DND-41 (cell line): ENCODE measurements around the gene CC2D2B.

ENCODE experiments used
- ATAC-seq: fragments of 200-7000 bp; cut with Tn5 transposase; 3 replicates; pipeline ENCODE4 v1.9.1; 2021; ENCODE audit warnings: low read depth; ENCODE audit not compliant: insufficient read depth
- DNase-seq: peaks from one replicate; pipeline ENCODE4 v3.0.0-alpha.2; 2020
- H2AFZ ChIP-seq: 2 replicates; pipeline ENCODE4 v1.6.0; 2012; ENCODE audit warnings: low read depth, low read length
- H3K27ac ChIP-seq: 2 replicates; pipeline ENCODE4 v1.5.1; 2012; ENCODE audit warnings: low read length, inconsistent platforms
- H3K27me3 ChIP-seq: fragments of 200-600 bp; sonication (generic); 2 replicates; pipeline ENCODE4 v1.6.0; 2012; ENCODE audit warnings: low read length, mild to moderate bottlenecking, inconsistent platforms; ENCODE audit not compliant: insufficient read depth, poor library complexity
- H3K36me3 ChIP-seq: 2 replicates; pipeline ENCODE4 v1.5.1; 2012; ENCODE audit warnings: low read length, inconsistent platforms; ENCODE audit not compliant: insufficient read depth
- H3K4me1 ChIP-seq: 2 replicates; pipeline ENCODE4 v1.5.1; 2012; ENCODE audit warnings: mild to moderate bottlenecking, low read length; ENCODE audit not compliant: insufficient read depth
- H3K4me2 ChIP-seq: 2 replicates; pipeline ENCODE4 v1.6.0; 2012; ENCODE audit warnings: mild to moderate bottlenecking, moderate library complexity, low read length, inconsistent platforms; ENCODE audit not compliant: insufficient read depth
- H3K4me3 ChIP-seq, 2 experiments: fragments of 200-600 bp in 1 of 2; shearing (Covaris generic) in 1 of 2; 2 replicates each; pipeline ENCODE4 v1.5.1; 2012 to 2016; ENCODE audit warnings: inconsistent platforms in 2 of 2, low read length in 2 of 2, mild to moderate bottlenecking in 2 of 2, low read depth in 1 of 2, moderate library complexity in 1 of 2
- H3K79me2 ChIP-seq: 2 replicates; pipeline ENCODE4 v1.6.0; 2012; ENCODE audit warnings: low read length, inconsistent platforms; ENCODE audit not compliant: insufficient read depth
- H3K9ac ChIP-seq: 2 replicates; pipeline ENCODE4 v1.6.0; 2012; ENCODE audit warnings: low read depth, mild to moderate bottlenecking, inconsistent platforms, low read length, moderate library complexity
- H3K9me3 ChIP-seq: 2 replicates; pipeline ENCODE4 v1.5.1; 2012; ENCODE audit warnings: low read length, moderate library complexity, mild to moderate bottlenecking, inconsistent platforms; ENCODE audit not compliant: insufficient read depth, severe bottlenecking
- H4K20me1 ChIP-seq: 2 replicates; pipeline ENCODE4 v1.6.0; 2012; ENCODE audit warnings: low read length; ENCODE audit not compliant: insufficient read depth
- EZH2 ChIP-seq: IDR thresholded peaks from 3 replicates; pipeline ENCODE4 v1.6.1; 2012; ENCODE audit warnings: borderline replicate concordance, low read depth, mild to moderate bottlenecking, moderate library complexity, low read length, inconsistent platforms; ENCODE audit not compliant: severe bottlenecking
- TF ChIP-seq, protein P1 (sequence below): IDR thresholded peaks from 2 replicates; pipeline ENCODE4 v1.5.1; 2012; ENCODE audit warnings: borderline replicate concordance, low read length, moderate library complexity, mild to moderate bottlenecking; ENCODE audit not compliant: poor library complexity, severe bottlenecking; ENCODE audit errors: extremely low read depth

The CC2D2B gene

GRCh38 chr10:96053985-96054384 is 146.2 kb downstream of the CC2D2B start:
- H3K79me2 ChIP-seq = peaks cover 77% of the 10 kb centered on the region
- peaks cover 36% of the 10 kb centered on the region; the same call in 1 of the 2 replicates for H4K20me1 ChIP-seq
- H3K27ac ChIP-seq = no peak overlapping the region
- DNase-seq (no peak), ATAC-seq (no peak)
- TF ChIP-seq, protein P1, sequence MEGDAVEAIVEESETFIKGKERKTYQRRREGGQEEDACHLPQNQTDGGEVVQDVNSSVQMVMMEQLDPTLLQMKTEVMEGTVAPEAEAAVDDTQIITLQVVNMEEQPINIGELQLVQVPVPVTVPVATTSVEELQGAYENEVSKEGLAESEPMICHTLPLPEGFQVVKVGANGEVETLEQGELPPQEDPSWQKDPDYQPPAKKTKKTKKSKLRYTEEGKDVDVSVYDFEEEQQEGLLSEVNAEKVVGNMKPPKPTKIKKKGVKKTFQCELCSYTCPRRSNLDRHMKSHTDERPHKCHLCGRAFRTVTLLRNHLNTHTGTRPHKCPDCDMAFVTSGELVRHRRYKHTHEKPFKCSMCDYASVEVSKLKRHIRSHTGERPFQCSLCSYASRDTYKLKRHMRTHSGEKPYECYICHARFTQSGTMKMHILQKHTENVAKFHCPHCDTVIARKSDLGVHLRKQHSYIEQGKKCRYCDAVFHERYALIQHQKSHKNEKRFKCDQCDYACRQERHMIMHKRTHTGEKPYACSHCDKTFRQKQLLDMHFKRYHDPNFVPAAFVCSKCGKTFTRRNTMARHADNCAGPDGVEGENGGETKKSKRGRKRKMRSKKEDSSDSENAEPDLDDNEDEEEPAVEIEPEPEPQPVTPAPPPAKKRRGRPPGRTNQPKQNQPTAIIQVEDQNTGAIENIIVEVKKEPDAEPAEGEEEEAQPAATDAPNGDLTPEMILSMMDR = no peak
- TF ChIP-seq EZH2 = no peak
- no peaks in the 10 kb centered on the region for H3K9me3 ChIP-seq
- H3K4me3 ChIP-seq = no peak overlapping the region
- no peak overlapping the region for H2AFZ ChIP-seq
- no peak overlapping the region for H3K9ac ChIP-seq
- no peaks in the 10 kb centered on the region for H3K27me3 ChIP-seq
- H3K36me3 ChIP-seq = peaks cover 75% of the 10 kb centered on the region
- H3K4me1 ChIP-seq = peaks cover 5% of the 10 kb centered on the region; the same call in 1 of the 2 replicates
- H3K4me2 ChIP-seq = no peak overlapping the region

DNA sequence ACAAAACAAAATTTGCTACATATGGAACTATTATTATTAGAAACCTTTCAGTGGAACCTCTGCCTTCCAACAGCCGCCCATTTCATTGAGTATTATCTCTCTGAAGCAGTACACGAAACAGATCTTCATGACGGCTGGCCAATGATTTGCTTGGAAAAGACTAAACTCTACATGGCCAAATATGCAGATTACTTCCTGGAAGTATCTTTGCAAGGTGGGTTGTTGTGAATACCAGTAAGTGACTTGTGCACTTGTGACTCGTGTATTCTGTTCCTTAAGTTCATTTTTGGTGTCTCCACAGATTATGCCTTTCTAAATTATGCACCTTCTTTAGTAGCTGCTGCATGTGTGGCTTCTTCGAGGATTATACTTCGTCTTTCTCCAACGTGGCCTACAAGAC is 149.0 kb downstream of the CC2D2B start:
- Histone ChIP-seq H3K27me3 (no peaks in the 10 kb centered on the region), H3K27ac (no peak overlapping the region), H3K4me3 (no peak overlapping the region), H3K79me2 (peaks cover 49% of the 10 kb centered on the region), H3K4me2 (no peak overlapping the region), H3K9ac (no peak overlapping the region), H3K36me3 (peaks cover 79% of the 10 kb centered on the region), H3K9me3 (no peaks in the 10 kb centered on the region), H4K20me1 (peaks cover 20% of the 10 kb centered on the region; the same call in 1 of the 2 replicates), H2AFZ (no peak overlapping the region), H3K4me1 (no peaks in the 10 kb centered on the region)
- DNase-seq = no peak
- TF ChIP-seq, protein P1 = no peak
- no peak for TF ChIP-seq EZH2
- ATAC-seq = no peak

DNA sequence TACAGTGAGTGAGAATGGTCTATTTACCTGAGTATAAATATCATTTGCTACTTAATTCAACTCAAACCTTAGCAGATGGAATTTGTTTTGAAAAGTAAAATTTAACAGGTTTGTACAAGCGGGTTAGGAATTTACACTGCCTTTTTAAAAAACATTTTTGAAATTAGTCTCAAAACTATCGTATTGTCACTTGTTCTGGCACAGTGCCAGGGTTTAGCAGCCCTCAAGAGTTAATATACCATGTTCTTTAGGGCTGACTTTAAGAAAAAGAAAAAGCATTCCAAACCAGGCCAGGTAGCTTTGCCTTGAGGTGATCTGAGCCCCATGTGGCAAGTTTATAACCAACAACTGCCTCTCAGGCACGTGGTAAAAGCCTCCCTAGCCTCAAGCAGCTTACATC is 153.5 kb downstream of the CC2D2B start:
- Histone ChIP-seq H3K4me1 (no peaks in the 10 kb centered on the region), H3K36me3 (peaks cover 68% of the 10 kb centered on the region), H3K9me3 (no peaks in the 10 kb centered on the region), H3K9ac (no peak overlapping the region), H3K27ac (no peak overlapping the region), H2AFZ (no peak overlapping the region), H3K27me3 (no peaks in the 10 kb centered on the region), H3K4me2 (no peak overlapping the region), H3K79me2 (peaks cover 8% of the 10 kb centered on the region), H4K20me1 (peaks cover 7% of the 10 kb centered on the region; the same call in 1 of the 2 replicates), H3K4me3 (no peak overlapping the region)
- TF ChIP-seq EZH2 = no peak
- TF ChIP-seq, protein P1 = no peak
- no peak for DNase-seq
- ATAC-seq = no peak

- peaks cover 11% of the 10 kb centered on the region for H3K4me1 ChIP-seq
- H3K36me3 ChIP-seq = no peaks in the 10 kb centered on the region; the same call in 1 of the 2 replicates
- no peak overlapping the region for H3K27ac ChIP-seq
- DNase-seq (no peak), ATAC-seq (no peak)
- no peak overlapping the region for H3K9ac ChIP-seq
- no peak for TF ChIP-seq EZH2
- TF ChIP-seq, protein P1 = no peak
- H2AFZ ChIP-seq = no peak overlapping the region
- no peaks in the 10 kb centered on the region for H3K79me2 ChIP-seq
- no peaks in the 10 kb centered on the region for H3K27me3 ChIP-seq
- H3K4me3 ChIP-seq = no peak overlapping the region
- H4K20me1 ChIP-seq = no peaks in the 10 kb centered on the region
- H3K4me2 ChIP-seq = no peak overlapping the region
- H3K9me3 ChIP-seq = no peaks in the 10 kb centered on the region
Measured at GRCh38 chr10:96072674-96073073, 164.9 kb downstream of the CC2D2B start.
